HG02623 (cell line): ENCODE results near the gene EPN3.

Experiments used
- ATAC-seq: cut with Tn5 transposase; IDR thresholded peaks from one replicate; pipeline ENCODE4 v1.9.1; 2021; ENCODE audit warnings: moderate library complexity; ENCODE audit not compliant: unreplicated experiment

Gene EPN3

DNA sequence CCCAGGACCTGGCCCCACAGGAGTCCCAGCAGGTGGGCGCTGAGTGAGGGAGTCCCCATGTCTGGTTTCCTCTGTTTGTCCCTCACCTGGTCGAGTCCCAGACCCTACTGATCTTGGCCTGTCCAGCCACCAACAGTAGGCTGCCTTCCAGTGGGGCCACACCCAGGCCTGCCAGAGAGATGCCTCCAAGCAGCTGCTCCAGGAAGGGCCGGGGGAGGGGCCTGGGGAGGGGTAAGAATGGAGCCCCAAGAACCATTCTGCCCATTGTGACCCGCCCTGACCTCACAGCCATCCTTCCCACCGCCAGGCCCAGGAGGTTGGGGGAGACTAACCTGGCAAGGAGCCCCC lies 15.2 kb downstream of the EPN3 start:
- ATAC-seq = no peak

DNA sequence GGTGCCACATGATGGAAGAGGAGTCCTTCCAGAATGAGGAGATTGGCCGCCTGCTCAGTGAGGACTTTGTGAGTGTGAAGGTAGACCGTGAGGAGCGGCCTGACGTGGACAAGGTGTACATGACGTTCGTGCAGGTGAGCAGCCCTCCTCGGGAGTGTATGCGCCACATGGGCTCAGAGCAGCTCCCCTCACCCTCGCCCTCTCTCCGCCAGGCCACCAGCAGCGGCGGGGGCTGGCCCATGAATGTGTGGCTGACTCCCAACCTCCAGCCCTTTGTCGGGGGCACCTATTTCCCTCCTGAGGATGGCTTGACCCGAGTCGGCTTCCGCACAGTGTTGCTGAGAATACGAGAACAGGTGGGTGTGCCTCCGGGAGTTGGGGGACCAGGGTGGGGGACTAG lies 16.3 kb downstream of the EPN3 start:
- ATAC-seq = no peak

DNA sequence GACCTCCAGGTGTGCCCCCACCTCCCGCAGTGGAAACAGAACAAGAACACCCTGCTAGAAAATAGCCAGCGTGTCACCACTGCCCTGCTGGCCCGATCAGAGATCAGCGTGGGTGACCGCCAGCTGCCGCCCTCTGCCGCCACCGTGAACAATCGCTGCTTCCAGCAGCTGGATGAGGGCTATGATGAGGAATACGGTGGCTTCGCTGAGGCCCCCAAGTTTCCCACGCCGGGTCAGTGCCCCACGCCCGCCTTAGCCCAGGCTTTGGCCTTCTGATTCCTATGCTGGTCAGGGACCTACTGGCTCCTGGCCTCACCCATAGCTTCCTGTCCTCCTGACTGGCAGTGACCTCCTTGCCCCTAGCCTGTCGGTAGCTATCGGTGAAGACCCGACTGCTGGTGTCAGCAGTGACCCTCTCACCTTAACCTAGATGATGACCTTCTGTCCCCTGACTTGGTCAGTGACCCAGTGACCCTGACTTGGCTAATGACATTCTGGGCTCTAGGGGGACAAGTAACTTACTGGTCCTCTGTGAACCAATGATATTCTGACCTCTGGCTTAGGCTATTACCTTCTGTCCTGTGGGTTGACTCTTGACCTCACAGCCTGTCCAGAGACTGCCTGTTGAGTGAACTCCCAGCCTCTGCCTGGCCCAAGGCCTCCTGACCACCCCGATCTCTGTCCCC lies 16.9 kb downstream of the EPN3 start:
- no peak for ATAC-seq

DNA sequence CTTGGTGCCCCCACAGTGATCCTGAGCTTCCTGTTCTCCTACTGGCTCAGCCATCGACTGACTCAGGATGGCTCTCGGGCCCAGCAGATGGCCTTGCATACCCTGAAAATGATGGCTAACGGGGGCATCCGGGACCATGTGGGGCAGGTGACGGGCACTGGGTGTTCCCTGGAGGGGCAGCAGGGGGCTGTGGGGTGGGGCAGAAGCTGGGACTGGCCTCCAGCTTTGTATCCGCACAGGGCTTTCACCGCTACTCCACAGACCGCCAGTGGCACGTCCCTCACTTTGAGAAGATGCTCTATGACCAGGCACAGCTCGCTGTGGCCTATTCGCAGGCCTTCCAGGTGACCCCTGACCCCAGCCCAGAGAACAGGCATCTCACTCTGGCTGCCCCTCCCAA lies 17.4 kb downstream of the EPN3 start:
- ATAC-seq = no peak

DNA sequence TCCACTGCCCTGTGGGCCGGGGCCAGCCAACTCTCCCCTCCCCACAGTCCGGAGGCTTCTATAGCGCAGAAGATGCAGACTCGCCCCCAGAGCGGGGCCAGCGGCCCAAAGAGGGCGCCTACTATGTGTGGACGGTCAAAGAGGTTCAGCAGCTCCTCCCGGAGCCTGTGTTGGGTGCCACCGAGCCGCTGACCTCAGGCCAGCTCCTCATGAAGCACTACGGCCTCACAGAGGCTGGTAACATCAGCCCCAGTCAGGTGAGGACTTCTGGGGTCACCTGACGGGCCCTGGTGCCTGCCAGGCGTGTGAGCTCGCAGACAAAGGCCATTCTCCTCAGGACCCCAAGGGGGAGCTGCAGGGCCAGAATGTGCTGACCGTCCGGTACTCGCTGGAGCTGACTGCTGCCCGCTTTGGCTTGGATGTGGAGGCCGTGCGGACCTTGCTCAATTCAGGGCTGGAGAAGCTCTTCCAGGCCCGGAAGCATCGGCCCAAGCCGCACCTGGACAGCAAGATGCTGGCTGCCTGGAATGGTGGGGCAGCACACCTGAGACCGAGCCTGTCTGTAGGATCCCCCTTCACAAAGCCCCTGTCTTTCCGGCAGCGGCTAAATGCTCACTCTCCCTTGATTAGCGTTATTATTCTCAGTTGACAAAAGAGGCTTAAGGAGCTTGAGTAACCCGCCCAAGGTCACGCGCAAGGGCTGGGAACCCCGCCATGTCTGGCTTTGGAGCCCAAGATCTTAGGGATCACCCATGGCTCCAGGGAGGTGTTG lies 18.3 kb downstream of the EPN3 start:
- no peak for ATAC-seq

DNA sequence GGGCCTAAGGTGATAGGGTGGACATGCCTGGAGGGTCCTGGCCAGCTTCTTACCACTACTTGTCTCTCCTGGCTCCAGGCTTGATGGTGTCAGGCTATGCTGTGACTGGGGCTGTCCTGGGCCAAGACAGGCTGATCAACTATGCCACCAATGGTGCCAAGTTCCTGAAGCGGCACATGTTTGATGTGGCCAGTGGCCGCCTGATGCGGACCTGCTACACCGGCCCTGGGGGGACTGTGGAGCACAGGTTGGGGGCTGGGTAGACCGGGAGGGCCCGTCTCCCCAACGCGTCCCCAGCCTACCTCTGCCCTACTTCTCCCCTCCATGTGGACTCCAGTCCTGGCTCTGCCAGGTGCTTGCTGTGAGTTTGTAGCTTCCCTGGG lies 18.9 kb downstream of the EPN3 start:
- ATAC-seq = no peak

DNA sequence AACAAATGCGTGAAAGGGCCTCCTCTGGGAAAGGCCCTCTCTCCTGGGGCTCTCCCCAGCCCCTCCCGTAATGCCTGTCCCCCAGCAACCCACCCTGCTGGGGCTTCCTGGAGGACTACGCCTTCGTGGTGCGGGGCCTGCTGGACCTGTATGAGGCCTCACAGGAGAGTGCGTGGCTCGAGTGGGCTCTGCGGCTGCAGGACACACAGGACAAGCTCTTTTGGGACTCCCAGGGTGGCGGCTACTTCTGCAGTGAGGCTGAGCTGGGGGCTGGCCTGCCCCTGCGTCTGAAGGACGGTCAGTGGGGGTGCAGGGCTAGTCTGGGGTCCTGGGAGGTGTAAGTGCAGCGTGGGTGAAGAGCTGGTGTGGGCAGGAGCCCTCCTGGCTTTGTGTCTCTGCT lies 19.3 kb downstream of the EPN3 start:
- no peak for ATAC-seq

DNA sequence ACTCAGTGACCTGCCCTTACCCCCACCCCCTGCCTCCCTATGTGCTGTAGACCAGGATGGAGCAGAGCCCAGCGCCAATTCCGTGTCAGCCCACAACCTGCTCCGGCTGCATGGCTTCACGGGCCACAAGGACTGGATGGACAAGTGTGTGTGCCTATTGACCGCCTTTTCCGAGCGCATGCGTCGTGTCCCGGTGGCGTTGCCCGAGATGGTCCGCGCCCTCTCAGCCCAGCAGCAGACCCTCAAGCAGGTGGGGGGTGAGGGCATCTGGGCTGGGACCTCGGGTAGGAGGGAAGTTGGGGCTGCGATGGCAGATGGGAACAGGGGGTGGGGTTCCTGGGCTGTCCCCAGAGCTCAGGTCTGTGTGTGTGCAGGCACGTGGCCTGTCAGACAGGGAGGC lies 21.7 kb downstream of the EPN3 start:
- ATAC-seq = no peak

DNA sequence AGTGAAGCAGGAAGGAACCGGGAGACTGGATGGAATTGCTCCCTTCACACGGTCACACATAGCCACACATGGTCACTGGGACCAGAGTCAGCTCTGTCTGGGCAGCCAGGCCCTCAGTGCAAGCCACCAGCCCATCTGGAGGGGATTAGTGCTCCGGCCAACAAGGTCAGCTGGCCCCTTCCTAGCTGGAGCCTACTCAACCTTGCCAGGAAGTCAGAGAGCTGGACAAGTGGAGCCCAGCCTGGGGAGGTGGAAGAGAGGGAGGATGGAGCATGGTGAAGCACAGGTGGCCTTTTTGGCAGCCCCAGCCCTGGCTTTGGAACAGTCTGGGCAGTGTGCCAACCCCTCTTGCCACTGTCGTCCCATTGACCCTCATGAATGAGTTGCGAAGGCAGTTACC lies 24.3 kb downstream of the EPN3 start:
- ATAC-seq = no peak

DNA sequence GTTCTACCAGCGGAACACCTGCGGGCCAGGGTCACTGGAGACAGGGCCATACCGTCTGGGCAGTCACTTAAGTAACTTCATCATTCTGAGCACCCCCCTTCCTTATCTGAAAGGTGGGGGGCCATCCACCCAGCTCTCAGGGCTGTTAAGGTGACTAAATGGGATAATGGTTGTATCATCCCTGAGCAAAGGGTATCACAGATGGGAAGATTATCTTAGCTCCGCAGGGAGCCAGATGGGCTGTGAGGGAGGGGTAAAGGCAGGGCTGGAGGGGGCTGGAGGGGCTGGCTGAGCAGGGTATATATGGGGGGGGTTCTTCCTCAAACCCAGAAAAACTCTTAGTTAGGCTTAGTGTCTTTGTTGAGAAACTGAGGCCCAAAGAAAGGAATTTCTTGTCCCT lies 25.1 kb downstream of the EPN3 start:
- ATAC-seq = no peak

DNA sequence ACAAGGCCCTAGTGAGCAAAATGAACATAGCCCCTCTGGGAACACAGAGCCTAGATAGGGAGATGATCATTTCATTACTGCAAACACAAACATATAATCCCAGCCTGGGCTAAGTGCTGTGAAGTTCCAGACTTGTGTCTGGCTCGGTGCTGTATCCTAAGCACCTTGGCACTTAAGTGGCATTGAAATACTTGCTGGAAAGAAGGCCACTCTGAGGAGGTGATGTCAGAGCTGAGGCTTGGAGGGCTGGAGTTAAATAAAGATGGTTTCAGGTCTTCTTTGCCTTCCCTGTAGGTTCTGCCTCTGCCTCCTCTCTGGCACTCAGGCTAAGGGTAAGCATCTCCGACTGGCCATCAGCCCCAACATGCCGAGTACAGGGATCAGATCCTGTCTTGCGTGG lies 25.6 kb downstream of the EPN3 start:
- no peak for ATAC-seq

DNA sequence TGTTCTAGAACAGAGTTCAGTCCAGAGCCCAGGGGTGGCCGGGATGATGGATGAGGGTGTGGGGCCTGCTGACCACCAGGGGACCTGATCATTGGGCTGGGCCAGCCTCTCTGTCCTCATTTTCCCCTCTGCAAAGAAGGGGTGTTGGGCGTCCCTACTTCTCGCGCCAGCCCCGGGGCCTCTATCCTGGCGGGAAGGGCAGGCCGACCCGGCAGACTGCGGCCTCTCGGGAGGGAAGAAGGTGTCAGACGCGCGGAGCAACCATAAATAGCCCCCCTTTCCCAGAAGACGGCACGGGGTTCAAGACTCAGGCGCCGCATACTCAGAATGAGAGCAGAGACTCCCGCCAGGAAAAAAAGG lies 26.0 kb downstream of the EPN3 start:
- no peak for ATAC-seq

DNA sequence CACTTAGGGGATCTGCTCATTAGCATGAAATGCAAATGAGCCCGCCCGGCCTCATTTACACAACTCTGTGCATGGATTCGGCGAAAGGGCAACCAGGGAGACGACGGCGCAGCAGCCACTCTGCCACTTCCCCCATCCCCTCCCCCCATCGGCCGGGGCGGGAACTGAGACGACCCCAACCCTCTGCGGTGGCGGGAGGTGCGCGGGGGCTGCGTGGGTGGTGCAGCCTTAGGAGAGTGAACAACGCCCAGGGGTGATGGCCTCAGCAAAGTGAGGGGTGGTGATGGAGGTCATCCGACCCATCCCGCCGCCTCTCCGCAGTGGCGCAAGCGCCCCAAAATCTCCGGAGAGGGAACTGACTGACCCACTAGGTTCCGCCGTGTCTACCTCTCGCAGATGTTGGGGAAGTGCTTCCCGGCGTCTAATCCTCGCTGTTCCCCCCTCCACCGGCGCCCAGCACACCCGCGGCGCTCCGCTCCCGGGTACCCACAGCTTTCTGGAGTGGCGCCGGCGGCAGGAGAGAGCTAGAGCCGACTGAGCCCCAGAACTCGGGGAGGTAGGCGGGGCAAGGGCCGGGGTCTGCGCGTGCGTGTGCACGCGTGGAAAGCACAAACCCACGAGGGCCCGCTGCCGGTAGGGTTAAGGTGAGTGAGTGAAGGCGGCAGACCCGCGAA lies 26.5 kb downstream of the EPN3 start:
- no peak for ATAC-seq

DNA sequence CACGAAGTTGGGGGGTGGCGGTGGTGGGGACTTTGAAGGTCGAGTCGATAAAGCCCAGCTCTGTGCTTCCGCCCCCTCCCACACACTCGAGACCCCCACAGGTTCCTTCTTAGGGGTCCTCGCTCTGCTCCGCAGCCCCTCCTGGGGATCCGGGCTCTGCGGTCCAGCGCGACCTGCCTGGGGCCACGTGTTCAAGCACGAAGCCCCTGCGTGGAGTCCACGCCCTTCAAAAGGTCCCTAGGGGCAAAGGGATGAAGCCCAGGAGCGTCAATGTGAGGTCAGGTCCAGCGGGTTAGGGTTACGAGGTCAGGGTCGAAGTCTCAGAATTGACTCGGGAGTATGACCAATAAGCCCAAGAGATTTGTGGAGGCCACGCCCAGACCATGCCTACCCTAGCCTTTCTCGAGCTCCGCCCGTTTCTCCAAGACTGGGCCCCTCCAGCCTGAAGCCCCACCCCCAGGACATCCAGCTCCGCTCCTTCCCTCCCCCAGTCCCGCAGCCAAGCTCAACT lies 27.2 kb downstream of the EPN3 start:
- ATAC-seq = no peak

DNA sequence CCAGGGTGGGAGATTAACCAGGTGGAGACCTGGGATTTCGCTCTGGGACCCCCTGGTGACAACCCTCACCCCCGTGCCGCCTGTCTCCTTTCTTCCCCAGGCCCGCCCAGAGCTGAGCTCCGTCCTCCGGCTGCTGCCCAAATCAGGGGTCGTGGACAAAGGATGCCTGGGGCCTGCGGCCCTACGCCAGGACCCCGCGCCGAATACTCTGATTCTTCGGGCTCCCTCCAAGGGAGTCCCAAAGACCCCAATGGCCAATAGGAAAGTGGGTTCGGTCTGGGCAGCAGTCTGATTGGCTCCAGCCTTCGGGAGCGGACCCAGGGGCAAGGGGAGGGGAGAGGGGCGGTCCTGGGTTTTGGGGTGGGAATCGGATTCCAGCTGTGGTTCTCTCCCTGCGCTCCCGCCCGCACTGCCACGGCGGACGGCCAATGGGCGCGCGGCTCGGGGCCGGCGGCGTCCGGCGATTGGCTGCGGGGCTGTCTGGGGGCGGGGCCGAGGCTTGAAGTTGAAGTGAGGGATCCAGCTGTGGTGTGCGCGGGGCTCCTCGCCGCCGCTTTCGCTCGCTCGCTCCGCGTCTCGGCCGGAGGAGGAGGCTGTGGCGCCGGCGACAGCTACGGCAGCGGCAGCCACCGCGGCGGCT lies 27.8 kb downstream of the EPN3 start, which contains the start of gene CACNA1G:
Gene CACNA1G (plus strand): TSS at position 531 of the 640 bp plus-strand sequence. CDS start 745 bp downstream, outside the sequence.
- peak; percentile 87 for ATAC-seq

DNA sequence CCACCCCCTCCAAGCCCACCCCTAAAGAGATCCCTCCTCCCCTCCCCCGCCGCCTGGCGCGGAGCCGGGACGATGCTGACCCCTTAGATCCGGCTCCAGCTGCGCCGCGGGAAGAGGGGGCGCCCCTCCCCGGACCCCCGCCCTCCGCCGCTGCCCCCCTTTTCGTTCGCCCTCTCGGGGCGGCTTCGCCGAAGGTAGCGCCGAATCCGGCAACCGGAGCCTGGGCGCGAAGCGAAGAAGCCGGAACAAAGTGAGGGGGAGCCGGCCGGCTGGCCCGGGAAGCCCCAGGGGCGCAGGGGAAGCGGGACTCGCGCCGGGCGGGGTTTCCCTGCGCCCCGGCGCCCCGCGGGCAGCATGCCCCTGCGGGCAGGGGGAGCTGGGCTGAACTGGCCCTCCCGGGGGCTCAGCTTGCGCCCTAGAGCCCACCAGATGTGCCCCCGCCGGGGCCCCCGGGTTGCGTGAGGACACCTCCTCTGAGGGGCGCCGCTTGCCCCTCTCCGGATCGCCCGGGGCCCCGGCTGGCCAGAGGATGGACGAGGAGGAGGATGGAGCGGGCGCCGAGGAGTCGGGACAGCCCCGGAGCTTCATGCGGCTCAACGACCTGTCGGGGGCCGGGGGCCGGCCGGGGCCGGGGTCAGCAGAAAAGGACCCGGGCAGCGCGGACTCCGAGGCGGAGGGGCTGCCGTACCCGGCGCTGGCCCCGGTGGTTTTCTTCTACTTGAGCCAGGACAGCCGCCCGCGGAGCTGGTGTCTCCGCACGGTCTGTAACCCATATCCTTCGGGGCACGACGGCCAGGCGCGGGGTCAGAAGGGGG lies 28.6 kb downstream of the EPN3 start:
- ATAC-seq = no peak

DNA sequence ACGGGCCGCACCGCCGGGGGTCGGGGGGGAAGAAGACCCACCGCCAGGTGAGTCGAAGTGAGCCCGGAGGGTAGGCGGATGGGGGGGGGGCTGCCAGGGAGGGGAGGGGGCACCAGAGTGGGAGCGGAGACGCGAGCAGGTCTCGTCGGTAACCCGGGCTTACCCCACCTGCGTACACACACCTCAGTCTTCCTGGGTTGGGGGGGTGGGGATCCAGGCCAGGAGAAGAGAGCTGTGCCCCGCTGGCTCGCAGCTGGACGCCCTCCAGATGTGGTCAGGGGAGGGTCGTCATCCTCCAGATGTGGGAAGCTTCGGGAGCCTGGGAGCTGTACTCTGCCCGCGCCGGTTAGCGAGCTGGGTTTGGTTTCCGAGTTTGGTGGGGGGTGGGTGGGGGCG lies 29.2 kb downstream of the EPN3 start:
- ATAC-seq = no peak

DNA sequence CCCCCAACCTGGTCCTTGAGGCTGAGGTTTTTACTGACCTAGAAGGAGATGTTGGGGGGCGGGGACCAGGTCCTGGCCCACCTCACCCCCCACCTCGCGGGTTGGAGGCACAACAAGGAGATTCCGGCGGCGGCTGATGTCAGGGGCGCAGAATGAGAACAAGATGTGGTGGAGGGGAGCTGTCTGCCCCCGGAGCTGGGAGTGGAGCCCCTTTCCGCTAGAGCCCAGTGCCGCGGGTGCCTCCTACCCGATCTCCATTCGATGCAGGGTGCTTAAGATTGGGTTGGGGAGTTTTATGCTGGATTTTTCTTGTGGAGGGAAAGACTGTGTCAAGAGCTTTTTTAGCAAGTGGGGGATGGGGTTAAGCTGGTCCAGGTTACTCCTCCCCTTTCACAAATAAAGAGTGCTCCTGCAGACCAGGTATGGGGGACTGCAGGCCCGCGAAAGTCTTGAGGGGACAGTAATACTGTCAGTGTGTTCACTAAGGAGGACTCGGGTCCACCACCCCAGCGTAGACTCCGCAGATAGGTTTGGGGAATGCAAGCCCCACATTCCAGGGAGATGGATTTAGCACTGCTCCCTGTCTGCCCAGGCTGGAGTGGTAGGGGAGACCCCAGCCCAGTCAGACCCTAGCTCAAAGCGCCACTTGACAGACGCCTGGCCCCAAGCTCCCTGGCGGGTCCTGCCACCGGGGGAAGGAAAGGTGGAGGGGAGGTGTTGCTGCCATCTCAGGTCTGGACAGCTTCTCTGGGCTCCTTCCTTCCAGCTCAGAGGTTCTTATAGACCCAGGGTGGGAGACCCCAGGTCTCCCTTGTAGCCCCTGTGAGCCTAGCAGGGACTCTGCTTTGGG lies 29.9 kb downstream of the EPN3 start:
- ATAC-seq = no peak

DNA sequence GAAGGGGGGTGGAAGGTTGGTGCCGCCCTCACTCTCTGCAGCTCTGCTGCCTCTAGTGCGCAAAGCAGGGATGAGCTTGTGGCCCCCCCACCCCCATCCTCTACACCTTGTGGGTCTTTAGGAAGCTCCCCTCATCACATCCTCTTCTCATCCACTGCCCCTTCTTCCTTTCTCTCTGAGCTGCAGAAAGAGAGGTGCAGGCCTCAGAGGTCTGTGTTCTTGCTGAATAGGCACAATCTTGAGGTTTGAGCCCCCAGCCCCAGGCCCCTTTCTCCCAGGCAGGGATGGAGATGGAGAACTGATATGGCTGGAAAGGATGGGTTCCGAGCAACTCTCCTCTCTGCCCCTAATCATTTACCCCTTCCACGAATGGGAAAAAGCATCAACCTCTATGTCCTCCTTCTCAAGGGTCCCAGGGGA lies 30.6 kb downstream of the EPN3 start:
- no peak for ATAC-seq

DNA sequence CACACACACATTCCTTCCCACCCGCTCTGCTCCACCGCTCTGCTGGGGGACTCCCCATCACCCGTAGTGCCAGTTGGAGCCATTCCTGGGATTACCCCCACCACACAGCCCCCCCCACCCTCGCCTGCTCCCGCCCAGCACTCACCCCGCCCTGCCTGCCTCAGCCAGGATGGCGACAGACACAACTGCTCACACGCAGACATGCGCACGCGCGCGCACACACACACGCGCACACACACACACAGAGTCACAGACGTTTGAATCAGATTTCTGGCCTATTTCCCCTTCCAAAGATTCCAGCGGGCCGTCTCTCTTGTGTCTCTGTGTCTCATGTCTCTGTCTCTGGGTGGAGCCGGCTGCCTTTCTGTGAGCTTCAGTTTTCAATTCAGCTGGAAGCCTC lies 32.4 kb downstream of the EPN3 start:
- ATAC-seq = no peak
